HepG2 (cell line): ENCODE results near the gene BBS9. TPM values are rescaled to one million over a fixed set of nuclear protein-coding genes. Genes with fewer than 3 reads are reported as not detected.

Experiments used
- AGO1 ChIP-seq: fragments of 200-400 bp; formaldehyde crosslinking; IDR thresholded peaks from 2 replicates; pipeline ENCODE4 v1.6.1; 2017; ENCODE audit warnings: mild to moderate bottlenecking, low read depth, low read length, moderate library complexity; ENCODE audit not compliant: poor library complexity, severe bottlenecking
- AHDC1 ChIP-seq: sonication (generic); formaldehyde crosslinking; IDR thresholded peaks from 2 replicates; pipeline ENCODE4 v1.5.1; 2020; ENCODE audit warnings: mild to moderate bottlenecking, missing genetic modification reagents, borderline replicate concordance
- ATF2 ChIP-seq: sonication (generic); formaldehyde crosslinking; IDR thresholded peaks from 2 replicates; pipeline ENCODE4 v1.4.0; 2020; ENCODE audit warnings: missing genetic modification reagents
- ATRX ChIP-seq: sonication (generic); formaldehyde crosslinking; IDR thresholded peaks from 2 replicates; pipeline ENCODE4 v1.4.0; 2020; ENCODE audit warnings: missing genetic modification reagents, borderline replicate concordance
- BHLHE40 ChIP-seq: IDR thresholded peaks from 2 replicates; pipeline ENCODE4 v1.6.1; 2011; ENCODE audit warnings: low read length, improper control_type of control experiment
- CBFB ChIP-seq: sonication (generic); formaldehyde crosslinking; IDR thresholded peaks from 2 replicates; pipeline ENCODE4 v1.4.0; 2020; ENCODE audit warnings: missing genetic modification reagents
- CEBPG ChIP-seq: IDR thresholded peaks from 2 replicates; pipeline ENCODE4 v1.6.1; 2016
- DRAP1 ChIP-seq: IDR thresholded peaks from 2 replicates; pipeline ENCODE4 v1.6.1; 2016; ENCODE audit warnings: missing genetic modification reagents, missing compliant biosample characterization
- GZF1 ChIP-seq: sonication (generic); formaldehyde crosslinking; IDR thresholded peaks from 2 replicates; pipeline ENCODE4 v1.5.1; 2020; ENCODE audit warnings: mild to moderate bottlenecking, missing genetic modification reagents
- IRF2 ChIP-seq: IDR thresholded peaks from 2 replicates; pipeline ENCODE4 v1.6.1; 2018; ENCODE audit warnings: missing genetic modification reagents, missing compliant biosample characterization
- KLF9 ChIP-seq: IDR thresholded peaks from 2 replicates; pipeline ENCODE4 v1.6.1; 2016; ENCODE audit warnings: low read depth
- MED8 ChIP-seq: sonication (generic); formaldehyde crosslinking; IDR thresholded peaks from 2 replicates; pipeline ENCODE4 v1.8.1; 2023; ENCODE audit warnings: mild to moderate bottlenecking, missing genetic modification reagents; ENCODE audit not compliant: insufficient replicate concordance
- MTF1 ChIP-seq: sonication (generic); formaldehyde crosslinking; IDR thresholded peaks from 2 replicates; pipeline ENCODE4 v1.5.0; 2020; ENCODE audit warnings: missing genetic modification reagents
- PRDM4 ChIP-seq: sonication (generic); formaldehyde crosslinking; IDR thresholded peaks from 2 replicates; pipeline ENCODE4 v1.9.0; 2021; ENCODE audit warnings: missing genetic modification reagents, borderline replicate concordance
- RBFOX2 ChIP-seq: fragments of 200-400 bp; formaldehyde crosslinking; IDR thresholded peaks from 2 replicates; pipeline ENCODE4 v1.6.1; 2017; ENCODE audit warnings: low read depth, mild to moderate bottlenecking, low read length
- SNAPC4 ChIP-seq: sonication (generic); formaldehyde crosslinking; IDR thresholded peaks from 2 replicates; pipeline ENCODE4 v1.4.0; 2020; ENCODE audit warnings: mild to moderate bottlenecking, missing genetic modification reagents
- polyA plus RNA-seq, 8 experiments: library from polyadenylated mRNA; depleted of rRNA in 3 of 8; stranded (reverse) in 7 of 8; unstranded in 1 of 8; fragments of >200 nt; fragmentation: Illumina TruSeq in 4 of 8; extraction: Trizol in 4 of 8; gene quantifications; 2 replicates each; pipeline versions ENCODE4 v1.2.1 to v1.2.3, GENCODE V29; 2011 to 2016; ENCODE audit warnings: low read depth in 4 of 8, missing spikeins in 1 of 8, mixed read lengths in 1 of 8; ENCODE audit not compliant: insufficient read depth in 1 of 8
- total RNA-seq, 5 experiments: library from RNA; depleted of rRNA; stranded (reverse); fragments of >200 nt; fragmentation: Illumina TruSeq; extraction: Trizol; gene quantifications; 2 replicates each; pipeline ENCODE4 v1.2.3, GENCODE V29; 2016; ENCODE audit warnings: low read depth in 1 of 5

Gene BBS9
- total and polyA plus RNA-seq, 2 of the 13 experiments (the other 11 are each of a cell fraction or from before 2014, with no cell fraction given): 5.1 to 7.8 TPM

- TF ChIP-seq ATF2 (CRISPR knock-in tag): no peak
- TF ChIP-seq CBFB (CRISPR knock-in tag): peak; percentile 68; the same call in 1 of the 2 replicates
- peak; percentile 62; the same call in 1 of the 2 replicates for TF ChIP-seq AHDC1 (CRISPR knock-in tag)
- no peak for TF ChIP-seq MTF1 (CRISPR knock-in tag)
- TF ChIP-seq CEBPG (CRISPR knock-in tag): peak; percentile 57
- peak; percentile 61; the same call in 1 of the 2 replicates for TF ChIP-seq SNAPC4 (CRISPR knock-in tag)
- TF ChIP-seq MED8: no peak
- no peak for TF ChIP-seq DRAP1 (CRISPR knock-in tag)
- no peak for TF ChIP-seq RBFOX2
- TF ChIP-seq KLF9 (CRISPR knock-in tag): no peak
- no peak for TF ChIP-seq AGO1
- no peak for TF ChIP-seq GZF1 (CRISPR knock-in tag)
- no peak for TF ChIP-seq ATRX
- TF ChIP-seq BHLHE40: peak; percentile 61; the same call in 1 of the 2 replicates
- no peak for TF ChIP-seq PRDM4 (CRISPR knock-in tag)
- TF ChIP-seq IRF2 (CRISPR knock-in tag): no peak
These were observed 90.9 kb downstream of the BBS9 start (continued) for GRCh38 chr7:33220231-33220630.
